Subcutaneous abdominal adipose tissue (tissue), 5 donors: Measurements from ENCODE around the gene CTBP2.

ENCODE experiments used
- H3K27ac ChIP-seq: one replicate; pipeline ENCODE4 v1.7.0; 2013; ENCODE audit warnings: low read depth, mild to moderate bottlenecking, inconsistent platforms, low read length, moderate library complexity
- H3K27me3 ChIP-seq, 5 donors: one replicate each; pipeline ENCODE4 v1.7.0; 2013; ENCODE audit warnings: low read length in 5 of 5, inconsistent platforms in 1 of 5; ENCODE audit not compliant: control insufficient read depth in 5 of 5, insufficient read depth in 4 of 5
- H3K36me3 ChIP-seq, 5 donors: one replicate each; pipeline ENCODE4 v1.7.0; 2013; ENCODE audit warnings: low read length in 5 of 5; ENCODE audit not compliant: control insufficient read depth in 5 of 5, insufficient read depth in 5 of 5
- H3K4me1 ChIP-seq, 5 donors: one replicate each; pipeline ENCODE4 v1.7.0; 2013; ENCODE audit warnings: low read length in 5 of 5, mild to moderate bottlenecking in 3 of 5, moderate library complexity in 1 of 5; ENCODE audit not compliant: control insufficient read depth in 5 of 5, insufficient read depth in 5 of 5
- H3K4me3 ChIP-seq, 5 donors: one replicate each; pipeline ENCODE4 v1.7.0; 2013; ENCODE audit warnings: low read length in 5 of 5, low read depth in 1 of 5
- H3K9ac ChIP-seq, 5 donors: one replicate each; pipeline ENCODE4 v1.7.0; 2013; ENCODE audit warnings: low read length in 5 of 5, mild to moderate bottlenecking in 4 of 5, moderate library complexity in 3 of 5
- H3K9me3 ChIP-seq, 5 donors: one replicate each; pipeline ENCODE4 v1.7.0; 2013; ENCODE audit warnings: low read length in 5 of 5; ENCODE audit not compliant: control insufficient read depth in 5 of 5
- donor health status: healthy.
- donor health status: healthy.
- donor health status: healthy.
- donor health status: healthy.
- donor health status: healthy.

The CTBP2 gene

GRCh38 chr10:125201108-125201524, 40.8 kb upstream of the CTBP2 start:
- Histone ChIP-seq H3K9ac (no peak overlapping the region), H3K27me3 (peaks cover 0 to 8% (median 0%) of the 10 kb centered on the region in 5 donors), H3K4me3 (no peak overlapping the region), H3K36me3 (no peaks in the 10 kb centered on the region), H3K4me1 (no peaks in the 10 kb centered on the region), H3K9me3 (peaks cover 0 to 3% (median 0%) of the 10 kb centered on the region in 5 donors), H3K27ac (no peak overlapping the region)

GRCh38 chr10:125200396-125200795, 40.0 kb upstream of the CTBP2 start:
- Histone ChIP-seq H3K4me3 (no peak overlapping the region), H3K27me3 (peaks cover 0 to 8% (median 0%) of the 10 kb centered on the region in 5 donors), H3K4me1 (no peaks in the 10 kb centered on the region)

GRCh38 chr10:125199270-125199669, 38.9 kb upstream of the CTBP2 start:
- no peak overlapping the region for H3K27ac ChIP-seq
- H3K9ac ChIP-seq = no peak overlapping the region
- peaks cover 0 to 3% (median 0%) of the 10 kb centered on the region in 5 donors for H3K9me3 ChIP-seq
- H3K36me3 ChIP-seq = no peaks in the 10 kb centered on the region
- peaks cover 0 to 8% (median 0%) of the 10 kb centered on the region in 5 donors for H3K27me3 ChIP-seq
- no peak overlapping the region for H3K4me3 ChIP-seq
- H3K4me1 ChIP-seq = no peaks in the 10 kb centered on the region

More at GRCh38 chr10:125200396-125200795, 40.0 kb upstream of the CTBP2 start:
- no peak overlapping the region for H3K27ac ChIP-seq
- H3K9ac ChIP-seq = no peak overlapping the region
- peaks cover 0 to 3% (median 0%) of the 10 kb centered on the region in 5 donors for H3K9me3 ChIP-seq
- no peaks in the 10 kb centered on the region for H3K36me3 ChIP-seq

- Histone ChIP-seq H3K27ac (no peak overlapping the region), H3K9ac (no peak overlapping the region), H3K27me3 (peaks cover 0 to 6% (median 0%) of the 10 kb centered on the region in 5 donors), H3K9me3 (no peaks in the 10 kb centered on the region), H3K4me1 (no peaks in the 10 kb centered on the region), H3K36me3 (no peaks in the 10 kb centered on the region), H3K4me3 (no peak overlapping the region)
Measured at GRCh38 chr10:125194814-125195213, 34.5 kb upstream of the CTBP2 start.

GRCh38 chr10:125193306-125193877, 33.0 kb upstream of the CTBP2 start:
- Histone ChIP-seq H3K27ac (no peak overlapping the region), H3K9me3 (no peaks in the 10 kb centered on the region), H3K4me1 (no peaks in the 10 kb centered on the region), H3K27me3 (peaks cover 0 to 7% (median 2%) of the 10 kb centered on the region in 5 donors), H3K9ac (no peak overlapping the region), H3K36me3 (no peaks in the 10 kb centered on the region), H3K4me3 (no peak overlapping the region)

- Histone ChIP-seq H3K27me3 (peaks cover 0 to 7% (median 3%) of the 10 kb centered on the region in 5 donors), H3K4me3 (no peak overlapping the region)
Measured at GRCh38 chr10:125192620-125193019, 32.3 kb upstream of the CTBP2 start.

GRCh38 chr10:125192005-125192404, 31.6 kb upstream of the CTBP2 start:
- Histone ChIP-seq H3K4me1 (no peaks in the 10 kb centered on the region), H3K4me3 (no peak overlapping the region), H3K9me3 (no peaks in the 10 kb centered on the region), H3K9ac (no peak overlapping the region), H3K27ac (no peak overlapping the region), H3K27me3 (peaks cover 0 to 7% (median 4%) of the 10 kb centered on the region in 5 donors), H3K36me3 (no peaks in the 10 kb centered on the region)

More at GRCh38 chr10:125192620-125193019, 32.3 kb upstream of the CTBP2 start:
- no peak overlapping the region for H3K9ac ChIP-seq
- no peaks in the 10 kb centered on the region for H3K36me3 ChIP-seq
- no peaks in the 10 kb centered on the region for H3K4me1 ChIP-seq
- no peaks in the 10 kb centered on the region for H3K9me3 ChIP-seq
- H3K27ac ChIP-seq = no peak overlapping the region

GRCh38 chr10:125190946-125191345, 30.6 kb upstream of the CTBP2 start:
- Histone ChIP-seq H3K4me3 (no peak overlapping the region), H3K9me3 (no peaks in the 10 kb centered on the region), H3K9ac (no peak overlapping the region), H3K36me3 (no peaks in the 10 kb centered on the region), H3K4me1 (no peaks in the 10 kb centered on the region), H3K27me3 (peaks cover 0 to 7% (median 4%) of the 10 kb centered on the region in 5 donors), H3K27ac (no peak overlapping the region)

- Histone ChIP-seq H3K9me3 (no peaks in the 10 kb centered on the region), H3K36me3 (no peaks in the 10 kb centered on the region), H3K27ac (no peak overlapping the region), H3K9ac (no peak overlapping the region), H3K4me3 (no peak overlapping the region), H3K27me3 (peaks cover 0 to 7% (median 4%) of the 10 kb centered on the region in 5 donors), H3K4me1 (no peaks in the 10 kb centered on the region)
Measured at GRCh38 chr10:125190414-125190813, 30.1 kb upstream of the CTBP2 start.

- Histone ChIP-seq H3K36me3 (no peaks in the 10 kb centered on the region), H3K9ac (no peak overlapping the region), H3K27me3 (peaks cover 0 to 7% (median 4%) of the 10 kb centered on the region in 5 donors), H3K4me3 (no peak overlapping the region), H3K9me3 (no peaks in the 10 kb centered on the region), H3K27ac (no peak overlapping the region), H3K4me1 (no peaks in the 10 kb centered on the region)
Measured at GRCh38 chr10:125189162-125189561, 28.8 kb upstream of the CTBP2 start.
